ENCODE measurements around the gene SLC27A1.
"Not testable (repeated sequence)": the region's sequence is repeated elsewhere in the genome, so short reads cannot be mapped to it uniquely, and the experiment has no call there.

SLC27A1 gene

GRCh38 chr19:17550076-17550667 lies 79.8 kb downstream of the SLC27A1 start:
- Mint-ChIP-seq H3K27ac (peak overlapping the region in 1 of 2 donors; percentile 77), H3K4me3 (no peak overlapping the region), H3K4me1 (ENCODE audit: low read depth in 2 of 2) (peaks cover 5 to 6% of the 10 kb centered on the region in 2 donors), H3K9me3 (no peaks in the 10 kb centered on the region), H3K36me3 (ENCODE audit: insufficient read depth) (peaks cover 3% of the 10 kb centered on the region), H3K27me3 (no peaks in the 10 kb centered on the region)
- DNase-seq (no peak), ATAC-seq (replicated peaks) (no peak)

GRCh38 chr19:17552735-17553134 lies 82.4 kb downstream of the SLC27A1 start:
- peaks cover 11 to 17% of the 10 kb centered on the region in 2 donors for H3K4me1 Mint-ChIP-seq (ENCODE audit: low read depth in 2 of 2)
- ATAC-seq (replicated peaks); H3K27ac Mint-ChIP-seq; H3K27me3 Mint-ChIP-seq; H3K4me3 Mint-ChIP-seq; DNase-seq; H3K36me3 Mint-ChIP-seq (ENCODE audit: insufficient read depth); H3K9me3 Mint-ChIP-seq: not testable (repeated sequence)

GRCh38 chr19:17553256-17553655 lies 82.9 kb downstream of the SLC27A1 start:
- peak overlapping the region in 1 of 2 donors; percentile 58 for H3K27ac Mint-ChIP-seq
- peaks cover 8 to 14% of the 10 kb centered on the region in 2 donors for H3K4me1 Mint-ChIP-seq (ENCODE audit: low read depth in 2 of 2)
- DNase-seq, result no peak
- H3K9me3 Mint-ChIP-seq, result no peaks in the 10 kb centered on the region
- H3K4me3 Mint-ChIP-seq, result no peak overlapping the region
- no peaks in the 10 kb centered on the region for H3K27me3 Mint-ChIP-seq
- no peak for ATAC-seq (replicated peaks)
- peaks cover 8% of the 10 kb centered on the region for H3K36me3 Mint-ChIP-seq (ENCODE audit: insufficient read depth)

- peak overlapping the region; percentile 82 to 88 for H3K4me3 Mint-ChIP-seq
- ATAC-seq (replicated peaks), result no peak
- no peaks in the 10 kb centered on the region for H3K27me3 Mint-ChIP-seq
- peaks cover 12 to 14% of the 10 kb centered on the region in 2 donors for H3K4me1 Mint-ChIP-seq (ENCODE audit: low read depth in 2 of 2)
- H3K9me3 Mint-ChIP-seq, result no peaks in the 10 kb centered on the region
- peaks cover 14% of the 10 kb centered on the region for H3K36me3 Mint-ChIP-seq (ENCODE audit: insufficient read depth)
- no peak for DNase-seq
- H3K27ac Mint-ChIP-seq, result peak overlapping the region in 1 of 2 donors; percentile 75
Observed at GRCh38 chr19:17554968-17555479, 84.7 kb downstream of the SLC27A1 start.

GRCh38 chr19:17555480-17555928 lies 85.2 kb downstream of the SLC27A1 start, which contains the start of gene COLGALT1:
TSS of gene COLGALT1 (plus strand) at chr19:17555649. CDS start at chr19:17555714, 65 bp downstream.
- peak; percentile 97 to 99 (median 97) for DNase-seq
- Mint-ChIP-seq H3K4me1 (ENCODE audit: low read depth in 2 of 2) (peaks cover 14 to 16% of the 10 kb centered on the region in 2 donors), H3K4me3 (peak within 1 kb of the TSS; percentile 82 to 88), H3K27me3 (no peaks in the 10 kb centered on the region), H3K9me3 (no peaks in the 10 kb centered on the region), H3K36me3 (ENCODE audit: insufficient read depth) (peaks cover 19% of the 10 kb centered on the region), H3K27ac (peak within 1 kb of the TSS in 1 of 2 donors; percentile 87)
- ATAC-seq (replicated peaks), result peak; percentile 98

Data from effector memory CD8-positive, alpha-beta T cell (primary cell).